Measurements from ENCODE around the gene COL23A1. TPM values are rescaled to one million over a fixed set of nuclear protein-coding genes. Genes with fewer than 3 reads are reported as not detected.
"Not testable (repeated sequence)": the region's sequence is repeated elsewhere in the genome, so short reads cannot be mapped to it uniquely, and the experiment has no call there.

Gene COL23A1
- total RNA-seq, 1 donor from 2014 or later, result 0.32 TPM

- ATAC-seq, result no peak
These were observed 87.6 kb downstream of the COL23A1 start for GRCh38 chr5:178502401-178503100.

DNA sequence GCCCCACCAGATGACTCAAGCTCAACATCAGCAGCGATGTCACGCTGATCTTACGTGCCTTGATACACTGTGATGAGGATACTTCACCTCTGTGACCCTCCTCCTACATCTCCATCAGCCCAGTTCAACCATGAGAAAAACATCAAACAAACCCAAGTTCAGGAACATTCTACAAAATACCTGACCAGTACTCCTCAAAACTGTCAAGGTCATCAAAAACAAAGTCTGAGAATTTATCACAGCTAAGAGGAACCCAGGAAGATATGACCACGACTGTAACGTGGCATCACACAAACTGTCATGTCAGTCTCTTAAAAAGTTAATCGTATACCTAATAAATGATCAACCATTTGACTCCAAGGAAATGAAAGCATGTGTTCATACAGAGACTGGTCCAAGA is 90.8 kb downstream of the COL23A1 start:
- no peak for ATAC-seq

DNA sequence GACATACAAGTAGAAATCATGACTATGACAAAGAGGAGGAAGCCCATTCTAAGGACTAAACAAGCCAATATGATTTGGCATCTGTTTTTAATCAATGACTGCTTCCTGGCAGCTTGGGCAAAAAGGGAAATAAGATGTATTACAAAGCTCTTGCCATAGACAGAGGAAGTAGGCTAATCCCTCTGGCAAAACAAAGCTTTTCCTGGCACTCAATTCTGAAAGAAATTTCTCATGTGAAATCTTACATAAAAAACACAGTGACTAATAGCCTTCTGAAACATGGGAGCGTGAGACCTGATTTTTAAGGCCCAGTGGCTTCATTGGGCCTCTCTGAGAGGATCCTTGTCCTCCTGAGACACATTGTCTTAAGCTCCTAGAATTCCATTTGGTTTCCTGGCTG is 93.6 kb downstream of the COL23A1 start:
- no peak for ATAC-seq

DNA sequence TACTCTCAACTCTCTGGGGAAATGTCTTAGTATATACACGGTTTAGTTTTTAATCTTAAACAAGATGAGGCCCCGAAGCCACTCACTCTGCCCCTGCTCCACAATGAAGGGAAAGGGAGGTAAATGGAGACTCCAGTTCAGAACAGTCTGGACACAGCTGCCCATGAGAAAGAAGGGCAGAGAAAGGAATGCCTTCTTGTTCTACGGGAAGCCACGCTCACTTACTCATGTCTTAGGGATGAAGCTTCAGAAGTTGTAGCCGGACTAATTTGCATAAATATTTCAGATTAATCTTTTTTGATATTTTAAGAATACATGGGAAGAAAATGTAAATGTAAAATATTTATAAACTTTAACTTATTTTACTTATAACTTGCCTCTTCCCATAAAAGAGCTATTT is 94.0 kb downstream of the COL23A1 start:
- ATAC-seq, result no peak

DNA sequence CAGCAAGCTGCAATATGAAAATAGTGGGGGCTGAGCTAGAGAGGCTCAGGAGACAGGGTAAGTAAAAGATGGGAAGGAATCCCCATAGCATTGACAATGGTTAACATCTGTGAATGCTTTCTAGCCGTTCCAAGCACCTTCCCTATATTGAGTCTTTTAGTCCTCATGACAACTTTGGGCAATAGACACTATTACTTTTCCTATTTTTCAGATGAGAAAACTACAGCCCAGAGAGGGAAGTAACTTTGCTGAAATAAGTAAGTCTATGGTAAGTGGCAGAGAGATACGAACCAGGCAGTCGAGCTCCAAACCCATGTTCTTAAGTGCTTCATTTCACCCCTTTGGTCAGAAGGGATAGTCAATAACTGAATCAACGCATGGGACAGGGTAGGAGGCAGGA is 94.5 kb downstream of the COL23A1 start:
- no peak for ATAC-seq

GRCh38 chr5:178492278-178492677 is 97.9 kb downstream of the COL23A1 start:
- no peak for ATAC-seq

DNA sequence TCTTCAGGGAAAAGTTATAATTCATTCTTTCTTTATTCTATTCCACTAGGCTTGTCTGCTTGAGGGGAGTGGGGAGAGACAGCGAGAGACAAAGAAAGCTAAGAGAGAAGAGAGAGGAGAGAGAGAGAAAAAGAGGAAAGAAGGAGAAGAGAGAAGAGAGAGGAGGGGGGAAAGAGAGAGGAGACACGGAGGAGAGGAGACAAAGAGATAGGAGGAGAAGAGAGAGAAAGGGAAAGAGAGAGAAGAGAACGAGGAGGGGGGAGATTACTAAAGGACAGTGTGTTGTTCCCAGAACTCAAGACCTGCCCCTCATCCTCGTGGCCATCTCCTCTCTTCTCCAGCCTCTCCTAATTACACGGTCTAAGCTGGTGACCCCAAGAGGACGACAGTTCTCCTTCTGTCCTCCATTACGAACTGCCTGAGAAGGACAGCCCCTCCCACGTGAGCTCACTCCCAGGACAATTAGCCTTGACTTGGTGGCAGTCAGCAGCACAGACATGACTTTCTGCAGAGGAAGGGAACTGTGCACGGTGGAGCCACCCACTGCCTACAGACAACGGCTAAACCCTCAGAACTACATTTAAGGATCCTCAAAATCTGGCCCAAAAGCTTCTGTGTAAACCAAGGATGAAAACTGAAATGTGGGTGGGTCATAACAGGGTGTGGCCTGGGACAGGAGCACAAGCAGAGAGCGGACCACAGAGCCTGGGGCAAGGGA is 99.1 kb downstream of the COL23A1 start:
- no peak for ATAC-seq

DNA sequence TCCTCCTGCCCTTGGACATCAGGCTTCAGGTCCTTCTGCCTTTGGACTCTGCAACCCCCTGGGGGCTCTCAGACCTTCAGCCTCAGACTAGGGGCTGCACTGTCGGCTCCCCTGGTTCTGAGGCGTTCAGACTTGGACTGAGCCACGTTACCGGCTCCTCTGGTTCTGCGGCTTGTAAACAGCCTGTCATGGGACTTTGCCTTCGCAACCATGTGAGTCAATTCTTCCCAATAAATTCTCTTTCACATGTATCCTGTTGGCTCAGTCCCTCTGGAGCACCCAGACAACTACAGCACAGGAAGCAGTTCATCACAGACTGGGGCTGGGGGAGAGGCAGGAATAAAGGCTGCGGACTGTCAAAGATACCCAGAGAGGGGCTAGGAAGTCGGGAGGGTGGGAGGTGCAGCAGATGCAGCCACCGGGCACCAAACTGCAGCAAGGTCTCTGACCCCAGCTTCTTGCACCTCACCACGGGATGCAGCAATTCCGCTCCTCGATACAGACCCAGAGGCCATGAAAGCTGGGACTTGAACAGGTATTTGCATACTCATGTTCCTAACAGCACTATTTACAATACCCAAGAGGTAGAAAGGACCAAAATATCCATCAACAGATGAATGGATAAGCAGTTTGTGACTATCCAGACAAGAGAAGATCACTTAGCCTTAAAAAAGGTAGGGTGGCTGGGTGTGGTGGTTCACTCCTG is 100.8 kb downstream of the COL23A1 start:
- no peak for ATAC-seq

- no peak for ATAC-seq
These were observed 101.5 kb downstream of the COL23A1 start for GRCh38 chr5:178488696-178489095.

DNA sequence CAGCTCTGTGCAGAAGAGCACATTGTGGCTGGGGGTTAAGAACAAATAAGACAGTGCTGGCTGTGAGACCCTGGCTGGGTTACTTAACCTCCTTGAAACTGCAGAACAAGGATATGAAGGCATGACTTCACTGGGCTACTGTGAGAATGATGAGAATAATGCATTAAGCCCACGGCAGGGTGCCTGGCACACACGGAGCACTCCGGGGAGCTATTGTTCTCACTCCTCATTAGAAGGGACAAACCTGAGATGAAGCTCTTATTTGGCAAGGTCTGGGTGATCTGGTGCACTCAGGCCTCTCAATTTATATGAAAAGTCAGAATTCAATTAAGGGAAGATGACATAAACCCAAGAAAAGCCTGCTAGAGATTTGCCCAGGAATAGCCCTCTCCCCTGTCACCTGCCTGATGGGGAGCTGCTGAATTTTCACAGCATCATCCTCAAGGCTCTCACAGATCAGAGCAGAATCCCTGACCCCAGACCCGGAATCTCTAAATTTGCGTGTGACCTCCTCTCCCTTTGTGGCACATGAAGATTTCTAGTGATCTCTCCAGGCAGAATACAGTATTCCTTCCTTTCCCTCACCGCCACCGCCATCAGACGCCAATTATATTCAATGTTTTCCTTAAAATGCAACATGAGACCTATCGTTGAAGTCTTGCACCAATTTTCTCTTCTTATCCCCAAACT is 102.1 kb downstream of the COL23A1 start:
- no peak for ATAC-seq

- ATAC-seq, result not testable (repeated sequence)
These were observed 103.2 kb downstream of the COL23A1 start for GRCh38 chr5:178486878-178487512.

GRCh38 chr5:178486239-178486641 is 104.0 kb downstream of the COL23A1 start:
- no peak for ATAC-seq

GRCh38 chr5:178483620-178484019 is 106.6 kb downstream of the COL23A1 start:
- ATAC-seq, result no peak

- ATAC-seq, result no peak
These were observed 110.9 kb downstream of the COL23A1 start for GRCh38 chr5:178479261-178479660.

DNA sequence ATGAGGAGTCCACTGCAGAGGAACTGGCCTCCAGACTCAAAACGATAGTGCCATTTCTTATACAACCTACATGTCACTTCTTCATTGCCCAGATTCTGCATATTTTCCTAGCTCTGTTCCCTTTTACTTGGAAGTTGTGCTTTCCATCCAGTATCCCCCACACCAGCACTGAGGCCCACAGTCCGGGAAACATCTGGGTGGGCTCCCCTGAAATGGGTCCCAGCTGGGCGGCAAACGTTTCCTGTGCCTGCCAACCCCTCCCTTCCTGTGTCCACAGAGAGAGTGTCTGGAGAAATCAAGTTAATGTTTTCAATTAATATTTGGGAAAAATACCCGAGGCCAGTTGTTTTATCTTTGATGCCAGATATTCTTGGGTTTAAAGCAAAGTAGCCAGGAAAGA is 111.8 kb downstream of the COL23A1 start:
- ATAC-seq, result no peak

- ATAC-seq, result no peak
These were observed 112.4 kb downstream of the COL23A1 start for GRCh38 chr5:178477802-178478201.

GRCh38 chr5:178476972-178477754 is 113.0 kb downstream of the COL23A1 start:
- peak; percentile 49 for ATAC-seq

DNA sequence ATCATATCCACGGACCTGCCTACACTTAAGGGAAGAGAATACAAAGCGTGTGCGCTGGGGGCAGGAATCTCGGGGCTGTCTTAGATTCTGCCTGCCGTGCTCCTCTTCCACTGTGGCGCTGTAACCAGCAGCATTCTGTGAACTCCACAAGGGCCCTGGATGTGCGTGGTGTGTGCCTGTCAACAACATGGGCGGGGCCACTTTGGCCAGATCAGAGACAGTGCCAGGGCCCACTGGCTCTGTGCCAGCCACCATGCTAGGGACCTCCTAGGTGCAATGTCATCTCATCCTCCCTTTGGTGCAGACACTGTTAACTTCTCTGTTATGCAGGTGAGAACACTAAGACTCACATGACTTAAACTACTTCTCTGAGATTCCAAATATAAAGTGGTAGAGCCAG is 113.7 kb downstream of the COL23A1 start:
- no peak for ATAC-seq

- peak; percentile 21 for ATAC-seq
These were observed 114.8 kb downstream of the COL23A1 start for GRCh38 chr5:178475422-178475821.

- no peak for ATAC-seq
These were observed 115.5 kb downstream of the COL23A1 start for GRCh38 chr5:178474562-178475184.

DNA sequence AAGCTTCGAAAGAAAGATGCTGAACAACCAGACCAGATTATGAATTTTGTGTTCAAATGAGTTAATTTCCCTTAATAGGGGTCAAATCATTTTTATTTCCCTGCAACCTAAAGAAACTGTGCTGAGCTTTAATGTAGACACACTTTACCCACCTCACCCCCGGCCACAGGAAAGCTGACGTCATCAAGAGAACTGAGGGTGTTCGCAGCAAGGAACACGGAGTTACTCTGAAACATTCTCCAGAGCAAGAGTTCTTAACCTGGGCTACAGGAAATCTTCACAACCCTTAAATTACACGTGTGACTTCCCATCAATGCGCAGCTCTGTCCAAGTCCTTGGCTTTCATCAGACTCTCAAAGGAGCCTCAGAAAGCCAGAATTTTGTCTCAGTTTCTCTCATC is 116.3 kb downstream of the COL23A1 start:
- no peak for ATAC-seq
